Measurements from ENCODE around the gene EEF1A1. TPM values are rescaled to one million over a fixed set of nuclear protein-coding genes. Genes with fewer than 3 reads are reported as not detected.

Gene EEF1A1
- total and polyA plus RNA-seq, 2 experiments from 2014 or later = 3,887 to 14,561 TPM

- H3K9me2 ChIP-seq (ENCODE audit: insufficient read depth) = no peaks in the 10 kb centered on the region
- no peak for DNase-seq
- H2AFZ ChIP-seq = no peak overlapping the region
- peaks cover 20% of the 10 kb centered on the region for H3K4me1 ChIP-seq (ENCODE audit: insufficient read depth)
- H3K9ac ChIP-seq = no peak overlapping the region
- no peak overlapping the region for H3K4me3 ChIP-seq
- H3K4me2 ChIP-seq (ENCODE audit: unreplicated experiment) = no peak overlapping the region
- 90 to 92% methylated on average over 7 of the region's 7 CpGs for WGBS, 2 experiments (ENCODE audit: low coverage in 1 of 2, low lambda C conversion rate in 2 of 2, missing lambda C conversion rate in 2 of 2)
- H3K36me3 ChIP-seq (ENCODE audit: low read depth) = no peaks in the 10 kb centered on the region
- TF ChIP-seq EZH2phosphoT487 (IDR thresholded peaks at IDR 0.05; ENCODE audit: insufficient read depth, low read depth) (no peak), EZH2 (IDR thresholded peaks at IDR 0.05; ENCODE audit: insufficient read depth, poor library complexity, severe bottlenecking) (no peak)
- H3K27me3 ChIP-seq (replicated peaks; ENCODE audit: insufficient read depth) = no peaks in the 10 kb centered on the region
- in situ Hi-C loops (cut with MboI) = no loop called here
- H3K79me2 ChIP-seq (ENCODE audit: insufficient read depth) = peaks cover 4% of the 10 kb centered on the region; the same call in 1 of the 2 replicates
- H3K27ac ChIP-seq = no peak overlapping the region
- H3F3A ChIP-seq (ENCODE audit: insufficient read depth) = peaks cover 18% of the 10 kb centered on the region; the same call in 1 of the 2 replicates
- no peaks in the 10 kb centered on the region for H4K20me1 ChIP-seq (ENCODE audit: insufficient read depth)
- H3K9me3 ChIP-seq (ENCODE audit: low read depth) = no peaks in the 10 kb centered on the region
These were observed 8.1 kb upstream of the EEF1A1 start for GRCh38 chr6:73528897-73529296.

- Histone ChIP-seq H3K79me2 (ENCODE audit: insufficient read depth) (peaks cover 18% of the 10 kb centered on the region), H3K36me3 (ENCODE audit: low read depth) (peaks cover under 1% of the 10 kb centered on the region; the same call in 1 of the 2 replicates), H3K4me2 (ENCODE audit: unreplicated experiment) (peak overlapping the region; percentile 6), H3K9ac (peak overlapping the region; percentile 6; the same call in 1 of the 2 replicates), H2AFZ (no peak overlapping the region), H3K27ac (peak overlapping the region; percentile 58), H3K27me3 (replicated peaks; ENCODE audit: insufficient read depth) (no peaks in the 10 kb centered on the region), H3K4me1 (ENCODE audit: insufficient read depth) (peaks cover 36% of the 10 kb centered on the region), H3K9me3 (ENCODE audit: low read depth) (no peaks in the 10 kb centered on the region), H3F3A (ENCODE audit: insufficient read depth) (peaks cover 41% of the 10 kb centered on the region), H4K20me1 (ENCODE audit: insufficient read depth) (no peaks in the 10 kb centered on the region), H3K4me3 (no peak overlapping the region), H3K9me2 (ENCODE audit: insufficient read depth) (no peaks in the 10 kb centered on the region)
- in situ Hi-C loops (cut with MboI) = no loop called here
- peak; percentile 62 for DNase-seq
- no peak for TF ChIP-seq EZH2phosphoT487 (IDR thresholded peaks at IDR 0.05; ENCODE audit: insufficient read depth, low read depth)
- TF ChIP-seq EZH2 (IDR thresholded peaks at IDR 0.05; ENCODE audit: insufficient read depth, poor library complexity, severe bottlenecking) = no peak
- 75% methylated on average over 3 of the region's 3 CpGs for WGBS, 2 experiments (ENCODE audit: low coverage in 1 of 2, low lambda C conversion rate in 2 of 2, missing lambda C conversion rate in 2 of 2)
These were observed 4.9 kb upstream of the EEF1A1 start for GRCh38 chr6:73525546-73526330.

GRCh38 chr6:73523434-73524123 is 2.7 kb upstream of the EEF1A1 start:
- no peaks in the 10 kb centered on the region for H3K9me3 ChIP-seq (ENCODE audit: low read depth)
- H3K4me3 ChIP-seq = peak overlapping the region; percentile 86
- H3K79me2 ChIP-seq (ENCODE audit: insufficient read depth) = peaks cover 39% of the 10 kb centered on the region
- peaks cover 55% of the 10 kb centered on the region for H3F3A ChIP-seq (ENCODE audit: insufficient read depth)
- TF ChIP-seq EZH2 (IDR thresholded peaks at IDR 0.05; ENCODE audit: insufficient read depth, poor library complexity, severe bottlenecking) (no peak), EZH2phosphoT487 (IDR thresholded peaks at IDR 0.05; ENCODE audit: insufficient read depth, low read depth) (no peak)
- H3K9ac ChIP-seq = peak overlapping the region; percentile 98
- H2AFZ ChIP-seq = peak overlapping the region; percentile 92
- H3K9me2 ChIP-seq (ENCODE audit: insufficient read depth) = no peaks in the 10 kb centered on the region
- H4K20me1 ChIP-seq (ENCODE audit: insufficient read depth) = no peaks in the 10 kb centered on the region; the same call in 1 of the 2 replicates
- peak overlapping the region; percentile 82 for H3K4me2 ChIP-seq (ENCODE audit: unreplicated experiment)
- H3K36me3 ChIP-seq (ENCODE audit: low read depth) = peaks cover 19% of the 10 kb centered on the region
- peaks cover 36% of the 10 kb centered on the region for H3K4me1 ChIP-seq (ENCODE audit: insufficient read depth)
- DNase-seq = peak; percentile 67
- peak overlapping the region; percentile 100 for H3K27ac ChIP-seq
- no peaks in the 10 kb centered on the region for H3K27me3 ChIP-seq (replicated peaks; ENCODE audit: insufficient read depth)
- 4 to 6% methylated on average over 39 to 50 of the region's 50 CpGs for WGBS, 2 experiments (ENCODE audit: low coverage in 1 of 2, low lambda C conversion rate in 2 of 2, missing lambda C conversion rate in 2 of 2)
- in situ Hi-C loops (cut with MboI) = loop anchor here (25.0 kb wide), 1 partner anchor 89 kb away; no protein-coding TSS in a partner anchor

GRCh38 chr6:73521351-73521985 is 636 bp upstream of the EEF1A1 start:
- Histone ChIP-seq H3F3A (ENCODE audit: insufficient read depth) (peaks cover 72% of the 10 kb centered on the region), H3K9ac (peak overlapping the region; percentile 98), H2AFZ (peak overlapping the region; percentile 75), H3K27ac (peak overlapping the region; percentile 100), H3K27me3 (replicated peaks; ENCODE audit: insufficient read depth) (no peaks in the 10 kb centered on the region), H3K36me3 (ENCODE audit: low read depth) (peaks cover 38% of the 10 kb centered on the region), H3K4me3 (peak overlapping the region; percentile 86), H3K9me3 (ENCODE audit: low read depth) (no peaks in the 10 kb centered on the region), H4K20me1 (ENCODE audit: insufficient read depth) (peaks cover 14% of the 10 kb centered on the region), H3K79me2 (ENCODE audit: insufficient read depth) (peaks cover 58% of the 10 kb centered on the region), H3K9me2 (ENCODE audit: insufficient read depth) (no peaks in the 10 kb centered on the region), H3K4me1 (ENCODE audit: insufficient read depth) (peaks cover 45% of the 10 kb centered on the region), H3K4me2 (ENCODE audit: unreplicated experiment) (peak overlapping the region; percentile 82)
- TF ChIP-seq EZH2phosphoT487 (IDR thresholded peaks at IDR 0.05; ENCODE audit: insufficient read depth, low read depth) (no peak), EZH2 (IDR thresholded peaks at IDR 0.05; ENCODE audit: insufficient read depth, poor library complexity, severe bottlenecking) (no peak)
- in situ Hi-C loops (cut with MboI) = loop anchor here (25.0 kb wide), 1 partner anchor 91 kb away; no protein-coding TSS in a partner anchor
- 1 to 4% methylated on average over 28 to 30 of the region's 36 CpGs for WGBS, 2 experiments (ENCODE audit: low coverage in 1 of 2, low lambda C conversion rate in 2 of 2, missing lambda C conversion rate in 2 of 2)
- peak; percentile 95 for DNase-seq
